ENCODE results near the gene TMEM175. TPM values are rescaled to one million over a fixed set of nuclear protein-coding genes. Genes with fewer than 3 reads are reported as not detected.
A peak's percentile ranks its signal among the peaks of the same experiment; 100 is the strongest.
"Not testable (repeated sequence)": the region's sequence is repeated elsewhere in the genome, so short reads cannot be mapped to it uniquely, and the experiment has no call there.

Gene TMEM175
- total RNA-seq, 3 donors from 2014 or later: 30.1 to 39.0 (median 37.5) TPM

DNA sequence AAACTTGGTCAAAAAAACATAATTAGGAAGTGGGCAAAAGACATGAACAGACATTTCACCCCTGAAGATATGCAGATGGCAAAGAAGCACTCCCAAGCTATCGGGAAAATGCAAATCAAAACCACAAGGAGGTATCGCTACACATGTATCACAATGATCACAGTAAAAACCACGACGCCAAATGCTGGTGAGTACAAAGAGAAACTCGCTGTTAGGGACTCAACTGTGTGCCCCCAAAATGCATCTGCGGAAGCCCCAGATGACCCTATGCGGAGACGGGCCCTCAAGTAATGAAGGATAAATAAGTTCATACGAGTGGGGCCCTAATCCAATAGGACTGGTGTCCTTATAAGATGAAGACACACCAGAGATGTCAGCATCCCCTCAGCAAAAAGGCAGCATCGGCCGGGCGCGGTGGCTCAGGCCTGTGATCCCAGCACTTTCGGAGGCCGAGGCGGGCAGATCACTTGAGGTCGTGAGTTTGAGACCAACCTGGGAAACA lies 10.4 kb upstream of the TMEM175 start:
- Histone ChIP-seq H3K4me1 (ENCODE audit: low read depth) (peaks cover 7% of the 10 kb centered on the region), H3K9me3 (no peaks in the 10 kb centered on the region), H3K4me3 (no peak overlapping the region), H3K36me3 (ENCODE audit: low read depth) (no peaks in the 10 kb centered on the region)
- TF ChIP-seq, protein P1, sequence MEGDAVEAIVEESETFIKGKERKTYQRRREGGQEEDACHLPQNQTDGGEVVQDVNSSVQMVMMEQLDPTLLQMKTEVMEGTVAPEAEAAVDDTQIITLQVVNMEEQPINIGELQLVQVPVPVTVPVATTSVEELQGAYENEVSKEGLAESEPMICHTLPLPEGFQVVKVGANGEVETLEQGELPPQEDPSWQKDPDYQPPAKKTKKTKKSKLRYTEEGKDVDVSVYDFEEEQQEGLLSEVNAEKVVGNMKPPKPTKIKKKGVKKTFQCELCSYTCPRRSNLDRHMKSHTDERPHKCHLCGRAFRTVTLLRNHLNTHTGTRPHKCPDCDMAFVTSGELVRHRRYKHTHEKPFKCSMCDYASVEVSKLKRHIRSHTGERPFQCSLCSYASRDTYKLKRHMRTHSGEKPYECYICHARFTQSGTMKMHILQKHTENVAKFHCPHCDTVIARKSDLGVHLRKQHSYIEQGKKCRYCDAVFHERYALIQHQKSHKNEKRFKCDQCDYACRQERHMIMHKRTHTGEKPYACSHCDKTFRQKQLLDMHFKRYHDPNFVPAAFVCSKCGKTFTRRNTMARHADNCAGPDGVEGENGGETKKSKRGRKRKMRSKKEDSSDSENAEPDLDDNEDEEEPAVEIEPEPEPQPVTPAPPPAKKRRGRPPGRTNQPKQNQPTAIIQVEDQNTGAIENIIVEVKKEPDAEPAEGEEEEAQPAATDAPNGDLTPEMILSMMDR (IDR thresholded peaks at IDR 0.05): no peak
- intact Hi-C loops (cut with DNase I, micrococcal nuclease): no loop called here
- ATAC-seq: peak; percentile 22
- DNase-seq: peak in 2 of 3 donors; percentile 21 to 45

DNA sequence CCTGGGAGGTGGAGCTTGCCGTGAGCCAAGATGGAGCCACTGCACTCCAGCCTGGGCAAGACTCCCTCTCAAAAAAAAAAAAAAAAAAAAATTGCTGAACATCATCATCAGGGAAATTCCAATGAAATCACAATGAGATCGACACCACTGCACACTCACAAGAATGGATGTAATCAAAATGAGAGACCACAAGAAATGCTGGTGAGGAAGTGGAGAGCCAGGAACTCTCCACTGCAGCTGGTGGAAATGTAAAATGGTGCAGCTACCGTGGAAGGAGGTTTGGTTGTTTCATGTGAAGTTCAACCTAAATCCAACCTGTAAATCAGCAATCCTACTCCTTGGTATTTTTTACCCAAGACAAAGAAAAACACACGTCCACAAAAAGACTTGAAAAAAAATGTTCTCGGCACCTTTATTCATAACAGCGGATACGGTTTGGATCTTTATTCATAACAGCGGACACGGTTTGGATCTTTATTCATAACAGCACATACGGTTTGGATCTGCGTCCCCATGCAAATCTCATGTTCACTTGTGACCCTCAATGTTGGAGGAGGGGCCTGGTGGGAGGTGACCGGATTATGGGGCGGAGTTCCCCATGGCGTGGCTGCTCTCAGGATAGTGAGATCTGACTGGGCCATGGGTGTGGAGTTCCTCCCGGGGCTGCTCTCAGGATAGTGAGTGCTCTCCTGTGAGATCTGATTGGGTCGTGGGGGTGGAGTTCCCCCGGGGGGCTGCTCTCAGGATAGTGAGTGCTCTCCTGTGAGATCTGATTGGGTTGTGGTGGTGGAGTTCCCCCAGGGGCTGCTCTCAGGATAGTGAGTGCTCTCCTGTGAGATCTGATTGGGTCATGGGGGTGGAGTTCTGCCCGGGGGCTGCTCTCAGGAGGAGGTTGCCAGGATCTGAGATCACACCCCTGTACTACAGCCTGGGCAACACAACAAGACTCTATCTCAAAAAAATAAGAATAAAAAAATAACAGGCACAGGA lies 7.9 kb upstream of the TMEM175 start:
- peak in 1 of 3 donors; percentile 55 for DNase-seq
- Histone ChIP-seq H3K4me1 (ENCODE audit: low read depth) (peaks cover 14% of the 10 kb centered on the region), H3K36me3 (ENCODE audit: low read depth) (no peaks in the 10 kb centered on the region), H3K9me3 (no peaks in the 10 kb centered on the region), H3K4me3 (no peak overlapping the region)
- ATAC-seq: peak; percentile 35
- intact Hi-C loops (cut with DNase I, micrococcal nuclease): no loop called here
- TF ChIP-seq, protein P1 (IDR thresholded peaks at IDR 0.05): no peak

DNA sequence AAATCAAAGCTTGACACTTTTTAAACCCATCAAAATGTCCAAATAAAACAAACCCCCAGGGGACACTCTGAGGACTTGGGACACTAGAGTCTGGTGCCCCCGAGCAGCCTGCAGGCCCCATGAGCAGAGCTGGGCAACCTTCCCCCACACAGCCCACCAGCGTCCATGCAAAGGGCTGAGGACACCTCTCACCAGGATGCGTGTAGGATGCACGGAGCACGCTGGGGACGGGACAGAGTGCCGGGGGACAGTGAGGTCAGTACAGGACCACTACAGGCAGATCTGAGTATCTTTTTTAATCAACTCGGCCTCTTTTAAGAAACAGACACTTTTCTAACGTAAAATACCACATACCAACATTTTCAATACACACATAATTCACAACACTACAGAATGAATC lies 7.1 kb upstream of the TMEM175 start:
- no peak for DNase-seq
- Histone ChIP-seq H3K9me3 (no peaks in the 10 kb centered on the region), H3K36me3 (ENCODE audit: low read depth) (no peaks in the 10 kb centered on the region), H3K4me3 (no peak overlapping the region), H3K4me1 (ENCODE audit: low read depth) (peaks cover 18% of the 10 kb centered on the region)
- TF ChIP-seq, protein P1 (IDR thresholded peaks at IDR 0.05): no peak
- intact Hi-C loops (cut with DNase I, micrococcal nuclease): no loop called here
- no peak for ATAC-seq

DNA sequence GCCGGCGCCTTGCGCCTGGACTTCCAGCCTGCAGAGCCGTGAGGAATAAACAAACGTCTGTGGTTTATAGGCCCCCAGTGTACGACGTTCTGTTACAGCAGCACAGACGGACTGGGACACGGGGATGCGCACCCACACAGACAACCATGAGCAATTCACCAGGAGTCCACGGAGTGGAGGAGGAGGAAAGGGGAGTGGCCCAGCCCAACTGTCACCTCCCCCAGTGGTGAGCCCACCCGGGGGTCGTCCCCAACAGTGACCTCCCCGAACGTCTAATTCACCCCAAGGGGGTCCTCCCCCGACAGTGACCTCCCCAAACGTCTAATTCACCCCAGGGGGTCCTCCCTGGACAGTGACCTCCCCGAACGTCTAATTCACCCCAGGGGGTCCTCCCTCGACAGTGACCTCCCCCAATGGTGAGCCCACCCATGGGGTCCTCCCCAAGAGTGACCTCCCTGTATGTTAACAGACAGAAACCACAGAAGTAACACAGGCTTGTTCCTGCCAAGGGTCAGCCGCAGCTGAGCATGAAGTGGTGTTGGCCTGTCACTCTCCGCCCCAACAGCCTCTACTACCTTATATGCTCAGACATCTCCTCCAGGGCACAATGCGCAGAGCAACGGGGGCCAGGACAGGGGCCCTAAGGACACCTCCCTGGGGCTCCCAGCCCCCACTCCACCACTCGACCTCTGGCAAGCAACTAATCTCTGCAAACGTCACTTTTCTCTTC lies 6.3 kb upstream of the TMEM175 start:
- H3K4me1 ChIP-seq (ENCODE audit: low read depth): peaks cover 26% of the 10 kb centered on the region
- ATAC-seq (no peak), DNase-seq (no peak)

DNA sequence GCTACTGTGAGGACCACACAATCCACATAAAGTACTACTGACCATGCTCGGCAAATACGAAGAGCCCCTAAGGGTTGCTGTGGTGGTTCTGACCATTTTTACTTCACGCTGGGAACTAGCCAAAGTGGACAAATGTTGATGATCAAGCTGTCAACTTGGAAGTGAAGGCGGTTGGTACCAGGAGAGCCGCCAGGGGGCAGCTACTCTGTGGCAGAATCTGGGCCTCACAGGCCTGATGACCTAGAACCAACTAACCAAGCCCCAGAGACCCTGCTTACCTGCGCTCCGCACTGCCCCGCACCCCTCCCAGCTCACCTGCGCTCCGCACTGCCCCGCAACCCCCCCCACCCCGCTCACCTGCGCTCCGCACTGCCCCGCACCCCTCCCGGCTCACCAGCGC lies 5.7 kb upstream of the TMEM175 start:
- intact Hi-C loops (cut with DNase I, micrococcal nuclease): no loop called here
- ATAC-seq (no peak), DNase-seq (peak in 1 of 3 donors; percentile 69)

More for the DNA sequence above, 6.3 kb upstream of the TMEM175 start:
- Histone ChIP-seq H3K36me3 (ENCODE audit: low read depth) (no peaks in the 10 kb centered on the region), H3K4me3 (no peak overlapping the region), H3K9me3 (no peaks in the 10 kb centered on the region)
- intact Hi-C loops (cut with DNase I, micrococcal nuclease): no loop called here
- TF ChIP-seq, protein P1 (IDR thresholded peaks at IDR 0.05): no peak

DNA sequence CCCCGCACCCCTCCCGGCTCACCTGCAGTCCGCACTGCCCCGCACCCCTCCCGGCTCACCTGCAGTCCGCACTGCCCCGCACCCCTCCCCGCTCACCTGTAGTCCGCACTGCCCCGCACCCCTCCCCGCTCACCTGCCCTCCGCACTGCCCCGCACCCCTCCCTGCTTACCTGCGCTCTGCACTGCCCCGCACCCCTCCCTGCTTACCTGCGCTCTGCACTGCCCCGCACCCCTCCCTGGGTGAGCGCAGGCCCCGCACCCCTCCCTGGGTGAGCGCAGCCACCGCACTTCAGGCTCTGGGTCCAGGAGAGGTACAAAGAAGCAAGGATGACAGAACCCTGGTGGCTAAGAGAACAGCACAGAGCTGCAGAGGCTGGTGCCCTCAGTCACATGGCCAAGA lies 4.7 kb upstream of the TMEM175 start:
- ATAC-seq; intact Hi-C loops (cut with DNase I, micrococcal nuclease); H3K36me3 ChIP-seq (ENCODE audit: low read depth); H3K4me3 ChIP-seq; H3K9me3 ChIP-seq: not testable (repeated sequence)
- DNase-seq: peak in 1 of 3 donors; percentile 34
- peaks cover 28% of the 10 kb centered on the region for H3K4me1 ChIP-seq (ENCODE audit: low read depth)

More for the DNA sequence above, 5.7 kb upstream of the TMEM175 start:
- Histone ChIP-seq H3K4me3 (no peak overlapping the region), H3K36me3 (ENCODE audit: low read depth) (no peaks in the 10 kb centered on the region), H3K4me1 (ENCODE audit: low read depth) (peaks cover 28% of the 10 kb centered on the region), H3K9me3 (no peaks in the 10 kb centered on the region)
- TF ChIP-seq, protein P1 (IDR thresholded peaks at IDR 0.05): no peak

All from mucosa of descending colon (tissue), 3 donors.